Activated naive CD4-positive, alpha-beta T cell treated with anti-CD3 and anti-CD28 coated beads, Interleukin-2, amount 50 U/mL, for 24 hours (primary cell): Measurements from ENCODE around the gene ARL17B.
"Not testable (repeated sequence)": the region's sequence is repeated elsewhere in the genome, so short reads cannot be mapped to it uniquely, and the experiment has no call there.

Source experiments
- H3K27ac Mint-ChIP-seq: one replicate; pipeline ENCODE4 v1.8.0; 2021; ENCODE audit warnings: mild to moderate bottlenecking, mixed read lengths
- H3K27me3 Mint-ChIP-seq: one replicate; pipeline ENCODE4 v1.8.0; 2021; ENCODE audit warnings: mixed read lengths
- H3K36me3 Mint-ChIP-seq: one replicate; pipeline ENCODE4 v1.8.0; 2021; ENCODE audit warnings: mixed read lengths
- H3K4me1 Mint-ChIP-seq: one replicate; pipeline ENCODE4 v1.8.0; 2021; ENCODE audit warnings: mixed read lengths
- H3K4me3 Mint-ChIP-seq: one replicate; pipeline ENCODE4 v1.8.0; 2021; ENCODE audit warnings: mild to moderate bottlenecking, mixed read lengths
- H3K9me3 Mint-ChIP-seq: one replicate; pipeline ENCODE4 v1.8.0; 2021; ENCODE audit warnings: mixed read lengths

The ARL17B gene

GRCh38 chr17:46266656-46267544 lies 94.7 kb downstream of the ARL17B start:
- H3K4me3 Mint-ChIP-seq, result peak overlapping the region; percentile 93
- peak overlapping the region; percentile 93 for H3K27ac Mint-ChIP-seq
- H3K4me1 Mint-ChIP-seq, result peaks cover 38% of the 10 kb centered on the region
- no peaks in the 10 kb centered on the region for H3K36me3 Mint-ChIP-seq
- no peaks in the 10 kb centered on the region for H3K27me3 Mint-ChIP-seq
- no peaks in the 10 kb centered on the region for H3K9me3 Mint-ChIP-seq

- Mint-ChIP-seq H3K4me3 (peak overlapping the region; percentile 92), H3K27ac (peak overlapping the region; percentile 93), H3K4me1 (peaks cover 38% of the 10 kb centered on the region)
- not testable (repeated sequence) for H3K27me3 Mint-ChIP-seq, H3K9me3 Mint-ChIP-seq, H3K36me3 Mint-ChIP-seq
Measured at GRCh38 chr17:46266063-46266655, 95.4 kb downstream of the ARL17B start.

GRCh38 chr17:46264456-46265198 lies 96.9 kb downstream of the ARL17B start:
- Mint-ChIP-seq H3K4me3 (peak overlapping the region; percentile 92), H3K27ac (peak overlapping the region; percentile 66), H3K4me1 (peaks cover 46% of the 10 kb centered on the region), H3K27me3 (no peaks in the 10 kb centered on the region), H3K36me3 (no peaks in the 10 kb centered on the region), H3K9me3 (no peaks in the 10 kb centered on the region)

GRCh38 chr17:46262271-46262670 lies 99.3 kb downstream of the ARL17B start:
- no peaks in the 10 kb centered on the region for H3K9me3 Mint-ChIP-seq
- no peaks in the 10 kb centered on the region for H3K36me3 Mint-ChIP-seq
- no peaks in the 10 kb centered on the region for H3K27me3 Mint-ChIP-seq
- no peak overlapping the region for H3K27ac Mint-ChIP-seq
- no peak overlapping the region for H3K4me3 Mint-ChIP-seq
- peaks cover 36% of the 10 kb centered on the region for H3K4me1 Mint-ChIP-seq

- Mint-ChIP-seq H3K4me3 (peak overlapping the region; percentile 85), H3K27ac (peak overlapping the region; percentile 30), H3K4me1 (peaks cover 20% of the 10 kb centered on the region)
- not testable (repeated sequence) for H3K27me3 Mint-ChIP-seq, H3K36me3 Mint-ChIP-seq, H3K9me3 Mint-ChIP-seq
Measured at GRCh38 chr17:46259845-46260661, 101.5 kb downstream of the ARL17B start.

GRCh38 chr17:46256369-46256768 lies 105.2 kb downstream of the ARL17B start:
- H3K4me3 Mint-ChIP-seq, H3K27me3 Mint-ChIP-seq, H3K36me3 Mint-ChIP-seq, H3K9me3 Mint-ChIP-seq, H3K27ac Mint-ChIP-seq, H3K4me1 Mint-ChIP-seq: not testable (repeated sequence)

GRCh38 chr17:46254215-46254614 lies 107.4 kb downstream of the ARL17B start:
- H3K9me3 Mint-ChIP-seq, H3K4me1 Mint-ChIP-seq, H3K36me3 Mint-ChIP-seq, H3K27ac Mint-ChIP-seq, H3K4me3 Mint-ChIP-seq, H3K27me3 Mint-ChIP-seq: not testable (repeated sequence)

GRCh38 chr17:46253722-46254121 lies 107.8 kb downstream of the ARL17B start:
- H3K27ac Mint-ChIP-seq, H3K36me3 Mint-ChIP-seq, H3K4me3 Mint-ChIP-seq, H3K9me3 Mint-ChIP-seq, H3K4me1 Mint-ChIP-seq, H3K27me3 Mint-ChIP-seq: not testable (repeated sequence)

GRCh38 chr17:46252804-46253203 lies 108.8 kb downstream of the ARL17B start:
- not testable (repeated sequence) for H3K4me3 Mint-ChIP-seq, H3K4me1 Mint-ChIP-seq, H3K36me3 Mint-ChIP-seq, H3K9me3 Mint-ChIP-seq, H3K27ac Mint-ChIP-seq, H3K27me3 Mint-ChIP-seq

- not testable (repeated sequence) for H3K4me1 Mint-ChIP-seq, H3K4me3 Mint-ChIP-seq, H3K27ac Mint-ChIP-seq, H3K27me3 Mint-ChIP-seq, H3K9me3 Mint-ChIP-seq, H3K36me3 Mint-ChIP-seq
Measured at GRCh38 chr17:46249153-46249552, 112.4 kb downstream of the ARL17B start.

- not testable (repeated sequence) for H3K27ac Mint-ChIP-seq, H3K4me3 Mint-ChIP-seq, H3K4me1 Mint-ChIP-seq, H3K27me3 Mint-ChIP-seq, H3K36me3 Mint-ChIP-seq, H3K9me3 Mint-ChIP-seq
Measured at GRCh38 chr17:46244949-46245768, 116.4 kb downstream of the ARL17B start.

GRCh38 chr17:46244339-46244913 lies 117.1 kb downstream of the ARL17B start:
- not testable (repeated sequence) for H3K9me3 Mint-ChIP-seq, H3K36me3 Mint-ChIP-seq

GRCh38 chr17:46243928-46244327 lies 117.6 kb downstream of the ARL17B start:
- H3K4me3 Mint-ChIP-seq, H3K4me1 Mint-ChIP-seq, H3K27me3 Mint-ChIP-seq, H3K27ac Mint-ChIP-seq, H3K36me3 Mint-ChIP-seq, H3K9me3 Mint-ChIP-seq: not testable (repeated sequence)

More at GRCh38 chr17:46244339-46244913, 117.1 kb downstream of the ARL17B start:
- H3K27ac Mint-ChIP-seq, H3K27me3 Mint-ChIP-seq, H3K4me1 Mint-ChIP-seq, H3K4me3 Mint-ChIP-seq: not testable (repeated sequence)

- H3K9me3 Mint-ChIP-seq, H3K27ac Mint-ChIP-seq, H3K4me1 Mint-ChIP-seq, H3K27me3 Mint-ChIP-seq, H3K36me3 Mint-ChIP-seq, H3K4me3 Mint-ChIP-seq: not testable (repeated sequence)
Measured at GRCh38 chr17:46243505-46243904, 118.1 kb downstream of the ARL17B start.

- not testable (repeated sequence) for H3K4me3 Mint-ChIP-seq, H3K36me3 Mint-ChIP-seq, H3K27ac Mint-ChIP-seq, H3K4me1 Mint-ChIP-seq, H3K9me3 Mint-ChIP-seq, H3K27me3 Mint-ChIP-seq
Measured at GRCh38 chr17:46231359-46231758, 130.2 kb downstream of the ARL17B start.
